ENCODE results near the gene CDC42BPB.

GRCh38 chr14:103084021-103084919, 26.9 kb upstream of the CDC42BPB start, which contains the start of gene LBHD2:
- no peak for TF ChIP-seq CTCF (conservative IDR thresholded peaks at IDR 0.05; ENCODE audit: low read depth, low read length)
- no peak for TF ChIP-seq RFX5 (IDR thresholded peaks at IDR 0.05; ENCODE audit: low read depth, low read length)
- TF ChIP-seq POLR2A (IDR thresholded peaks at IDR 0.05; ENCODE audit: low read depth, low read length), result no peak
- no peak; the same call in 1 of the 2 replicates for TF ChIP-seq MAZ (IDR thresholded peaks at IDR 0.05; ENCODE audit: borderline replicate concordance, low read depth, low read length)
- no peak for TF ChIP-seq RCOR1 (IDR thresholded peaks at IDR 0.05; ENCODE audit: insufficient replicate concordance, low read length)
- TF ChIP-seq SMC3 (IDR thresholded peaks at IDR 0.05; ENCODE audit: low read depth, low read length), result no peak
- TF ChIP-seq MAFK (IDR thresholded peaks at IDR 0.05; ENCODE audit: low read depth, low read length), result no peak
